ENCODE results near the gene PTX3. TPM values are rescaled to one million over a fixed set of nuclear protein-coding genes. Genes with fewer than 3 reads are reported as not detected.

PTX3 gene
- total RNA-seq, 4 donors from 2014 or later: 26.0 to 93.1 (median 76.6) TPM

- no peak for TF ChIP-seq CTCF (IDR thresholded peaks at IDR 0.05; ENCODE audit: low read depth)
Measured at GRCh38 chr3:157423337-157423736, 13.3 kb upstream of the PTX3 start.

GRCh38 chr3:157427901-157428300, 8.7 kb upstream of the PTX3 start:
- TF ChIP-seq CTCF (IDR thresholded peaks at IDR 0.05; ENCODE audit: low read depth): no peak

GRCh38 chr3:157428853-157429252, 7.8 kb upstream of the PTX3 start:
- no peak for TF ChIP-seq CTCF (IDR thresholded peaks at IDR 0.05; ENCODE audit: low read depth)

GRCh38 chr3:157429708-157430107, 6.9 kb upstream of the PTX3 start:
- no peak for TF ChIP-seq CTCF (IDR thresholded peaks at IDR 0.05; ENCODE audit: low read depth)

- no peak for TF ChIP-seq CTCF (IDR thresholded peaks at IDR 0.05; ENCODE audit: low read depth)
Measured at GRCh38 chr3:157438194-157438730, 1.6 kb downstream of the PTX3 start.

- TF ChIP-seq CTCF (IDR thresholded peaks at IDR 0.05; ENCODE audit: low read depth): no peak
Measured at GRCh38 chr3:157441102-157441624, 4.5 kb downstream of the PTX3 start.

- no peak for TF ChIP-seq CTCF (IDR thresholded peaks at IDR 0.05; ENCODE audit: low read depth)
Measured at GRCh38 chr3:157442729-157443128, 6.1 kb downstream of the PTX3 start.
